AG10803 (cell line): ENCODE data around the gene OR7G2.

Source experiments
- DNase-seq: peaks from one replicate; pipeline ENCODE4 v3.0.0; 2010; ENCODE audit warnings: low read depth
- H3K4me3 ChIP-seq: 2 replicates; pipeline ENCODE4 v1.5.1; 2011; ENCODE audit warnings: mild to moderate bottlenecking, low read length, control low read depth
- CTCF ChIP-seq: conservative IDR thresholded peaks from 2 replicates; pipeline ENCODE4 v1.5.1; 2011; ENCODE audit warnings: mild to moderate bottlenecking, low read length, control low read depth, inconsistent platforms

The OR7G2 gene

GRCh38 chr19:9146882-9147281, 39.6 kb upstream of the OR7G2 start:
- DNase-seq = no peak
- no peak for TF ChIP-seq CTCF
- no peak overlapping the region for H3K4me3 ChIP-seq

DNA sequence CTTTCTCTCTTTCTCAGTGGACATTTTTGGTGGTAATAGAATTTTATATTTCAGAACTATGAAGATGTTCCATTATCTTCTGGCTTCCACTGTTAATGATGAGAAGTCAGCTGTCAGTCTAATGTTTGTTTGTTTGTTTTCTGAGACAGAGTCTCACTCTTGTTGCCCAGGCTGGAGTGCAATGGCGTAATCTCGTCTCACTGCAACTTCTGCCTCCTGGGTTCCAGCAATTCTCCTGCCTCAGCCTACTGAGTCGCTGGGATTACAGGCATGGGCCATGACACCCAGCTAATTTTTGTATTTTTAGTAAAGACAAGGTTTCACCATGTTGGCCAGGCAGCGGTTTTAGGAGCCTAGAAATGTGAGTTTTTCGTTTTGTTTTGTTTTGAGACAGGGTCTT, 37.6 kb upstream of the OR7G2 start:
- no peak for TF ChIP-seq CTCF
- DNase-seq = peak; percentile 1
- no peak overlapping the region for H3K4me3 ChIP-seq

GRCh38 chr19:9140159-9140874, 33.0 kb upstream of the OR7G2 start, which contains the start of gene ZNF317:
Gene ZNF317, plus strand, starts transcription at chr19:9140397. Its CDS starts 15,620 bp downstream, at chr19:9156017.
- no peak for TF ChIP-seq CTCF
- DNase-seq = peak; percentile 91

DNA sequence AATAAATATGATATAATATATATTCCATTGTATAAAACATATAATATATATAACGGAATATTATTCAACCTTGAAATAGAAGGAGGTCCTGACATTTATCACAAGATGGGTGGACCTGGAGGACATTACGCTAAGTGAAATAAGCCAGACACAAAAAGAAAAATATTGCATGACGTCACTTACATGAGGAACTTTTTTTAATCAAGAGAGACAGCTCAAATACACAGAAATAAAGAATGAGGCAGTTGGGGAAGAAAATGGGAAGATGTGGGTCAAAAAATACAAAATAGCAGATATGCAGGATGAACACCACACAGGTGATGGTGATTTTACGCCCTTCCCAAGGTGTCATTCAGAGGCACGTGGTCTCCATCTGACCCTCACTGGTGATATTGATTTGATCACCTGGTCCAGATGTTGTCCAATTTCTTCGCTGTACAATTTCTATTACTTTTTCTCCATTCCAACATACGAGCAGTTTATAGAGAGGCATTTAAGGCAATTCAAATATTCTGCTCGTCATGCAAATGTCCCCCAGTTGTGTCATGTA, 32.4 kb upstream of the OR7G2 start:
- H3K4me3 ChIP-seq = peak overlapping the region; percentile 94
- TF ChIP-seq CTCF = no peak
- no peak for DNase-seq

More at GRCh38 chr19:9140159-9140874, 33.0 kb upstream of the OR7G2 start, which contains the start of gene ZNF317:
- peak within 1 kb of the TSS; percentile 94 for H3K4me3 ChIP-seq

- H3K4me3 ChIP-seq = no peak overlapping the region
- DNase-seq = no peak
- TF ChIP-seq CTCF = no peak
These were observed 25.1 kb upstream of the OR7G2 start for GRCh38 chr19:9132422-9132821.

GRCh38 chr19:9130965-9131364, 23.7 kb upstream of the OR7G2 start:
- DNase-seq = no peak
- TF ChIP-seq CTCF = no peak
- H3K4me3 ChIP-seq = no peak overlapping the region

DNA sequence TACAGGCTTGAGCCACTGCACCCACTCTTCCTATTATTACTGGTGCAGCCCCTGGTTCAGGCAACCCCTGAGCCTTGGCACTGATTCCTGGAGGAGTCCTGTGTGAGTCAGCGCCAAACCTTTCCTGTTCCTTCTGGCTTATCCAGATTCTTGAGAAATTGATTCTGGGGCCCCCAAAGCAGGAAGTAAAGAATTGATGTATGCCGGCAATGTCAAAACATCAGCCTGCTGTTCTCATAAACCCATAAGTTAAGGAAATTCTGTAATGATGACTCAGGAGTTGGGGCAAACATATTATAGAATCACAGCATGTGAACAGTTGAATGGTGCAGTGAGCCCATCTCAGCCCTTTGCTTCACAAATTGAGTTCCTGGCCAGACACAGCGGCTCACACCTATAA, 20.9 kb upstream of the OR7G2 start:
- no peak overlapping the region for H3K4me3 ChIP-seq
- no peak for DNase-seq
- TF ChIP-seq CTCF = no peak
